Spinal cord (tissue), 10 donors: ENCODE data around the gene ANKRD45. TPM values are rescaled to one million over a fixed set of nuclear protein-coding genes. Genes with fewer than 3 reads are reported as not detected.
"Not testable (repeated sequence)": the region's sequence is repeated elsewhere in the genome, so short reads cannot be mapped to it uniquely, and the experiment has no call there.

ENCODE experiments used
- DNase-seq, 6 donors: peaks; one replicate each; pipeline versions ENCODE4 v3.0.0 to v3.0.0-alpha.2; 2013 to 2015; ENCODE audit warnings: low spot score in 6 of 6, low read depth in 4 of 6
- H3K27ac ChIP-seq: one replicate; pipeline ENCODE4 v1.5.1; 2013; ENCODE audit warnings: low read depth, low read length, control low read depth
- H3K27me3 ChIP-seq: one replicate; pipeline ENCODE4 v1.6.1; 2013; ENCODE audit warnings: low read length; ENCODE audit not compliant: control insufficient read depth, insufficient read depth
- H3K36me3 ChIP-seq: one replicate; pipeline ENCODE4 v1.6.1; 2013; ENCODE audit warnings: low read length; ENCODE audit not compliant: control insufficient read depth, insufficient read depth
- H3K4me1 ChIP-seq: one replicate; pipeline ENCODE4 v1.6.1; 2013; ENCODE audit warnings: low read length; ENCODE audit not compliant: control insufficient read depth, insufficient read depth
- H3K4me3 ChIP-seq: one replicate; pipeline ENCODE4 v1.5.1; 2013; ENCODE audit warnings: low read depth, low read length, control low read depth
- H3K9me3 ChIP-seq: one replicate; pipeline ENCODE4 v1.6.1; 2013; ENCODE audit warnings: low read length; ENCODE audit not compliant: control insufficient read depth, insufficient read depth
- WGBS: methylation state at CpG from one replicate; pipeline ENCODE4 v1.1.5; 2013; ENCODE audit warnings: missing lambda C conversion rate; ENCODE audit not compliant: insufficient coverage; 5-methylcytosine and 5-hydroxymethylcytosine counted together
- polyA plus RNA-seq, 2 donors: library from polyadenylated mRNA; unstranded; fragments of 120-200 nt; gene quantifications; one replicate each; pipeline ENCODE4 v1.2.1, GENCODE V29; 2013; ENCODE audit not compliant: insufficient read length in 2 of 2
- total RNA-seq, 2 donors: library from RNA; depleted of rRNA in 1 of 2; stranded (reverse); fragments of 120-200 nt in 1 of 2; fragments of >200 nt in 1 of 2; gene quantifications; one replicate each; pipeline versions ENCODE4 v1.2.3 to v1.2.4, GENCODE V29; 2013 to 2014
- donor health status: healthy.

ANKRD45 gene
- total and polyA plus RNA-seq, 4 donors = 8.8 to 15.4 (median 9.7) TPM

GRCh38 chr1:173581383-173582079 is 88.1 kb downstream of the ANKRD45 start:
- no peaks in the 10 kb centered on the region for H3K9me3 ChIP-seq
- no peaks in the 10 kb centered on the region for H3K36me3 ChIP-seq
- H3K27ac ChIP-seq = no peak overlapping the region
- WGBS = no CpG with 5 or more reads among the region's 1 CpG
- DNase-seq = no peak
- no peaks in the 10 kb centered on the region for H3K27me3 ChIP-seq
- H3K4me1 ChIP-seq = no peaks in the 10 kb centered on the region
- H3K4me3 ChIP-seq = no peak overlapping the region

DNA sequence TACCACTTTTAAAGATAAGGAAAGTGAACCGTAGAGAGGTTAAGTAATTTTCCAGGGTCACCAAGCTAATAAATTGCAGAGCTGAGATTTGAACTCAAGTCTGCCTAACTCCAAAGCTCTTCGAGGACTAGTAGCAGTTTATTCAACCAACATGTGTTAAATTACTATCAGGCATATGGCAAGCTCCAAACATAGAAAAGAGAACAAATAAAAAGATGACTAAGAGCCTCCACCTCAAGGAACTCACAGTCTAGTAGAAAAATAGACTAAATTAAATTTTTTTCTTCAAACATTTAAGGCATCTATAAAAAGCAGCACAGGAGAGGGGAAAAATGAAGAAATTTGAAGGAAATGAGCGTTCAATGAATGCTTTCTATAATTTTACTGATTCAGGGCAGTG is 89.0 kb downstream of the ANKRD45 start:
- no peaks in the 10 kb centered on the region for H3K4me1 ChIP-seq
- WGBS = no CpG with 5 or more reads among the region's 3 CpGs
- no peaks in the 10 kb centered on the region for H3K36me3 ChIP-seq
- no peaks in the 10 kb centered on the region for H3K9me3 ChIP-seq
- H3K4me3 ChIP-seq = no peak overlapping the region
- no peak overlapping the region for H3K27ac ChIP-seq
- DNase-seq = no peak
- H3K27me3 ChIP-seq = no peaks in the 10 kb centered on the region

DNA sequence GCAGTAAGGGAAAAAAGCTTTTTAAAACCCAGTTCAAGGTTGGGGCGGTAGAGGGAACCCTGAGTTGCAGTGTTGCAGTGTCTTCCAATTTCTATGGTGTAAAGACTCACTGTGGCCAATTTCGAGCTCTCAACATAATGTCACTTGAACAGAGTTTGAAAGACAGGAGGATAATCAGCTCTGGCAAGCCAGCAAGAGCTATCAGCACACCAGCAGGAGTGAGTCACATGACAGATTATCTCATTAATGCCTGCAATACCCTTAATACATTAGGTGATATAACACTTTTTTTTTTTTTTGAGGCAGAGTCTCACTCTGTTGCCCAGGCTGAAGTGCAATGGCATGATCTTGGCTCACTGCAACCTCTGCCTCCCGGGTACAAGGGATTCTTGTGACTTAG is 89.6 kb downstream of the ANKRD45 start:
- H3K4me3 ChIP-seq = no peak overlapping the region
- H3K36me3 ChIP-seq = no peaks in the 10 kb centered on the region
- H3K4me1 ChIP-seq = no peaks in the 10 kb centered on the region
- no peak for DNase-seq
- WGBS = 100% methylated on average over 2 of the region's 3 CpGs
- no peak overlapping the region for H3K27ac ChIP-seq
- no peaks in the 10 kb centered on the region for H3K27me3 ChIP-seq
- H3K9me3 ChIP-seq = no peaks in the 10 kb centered on the region

DNA sequence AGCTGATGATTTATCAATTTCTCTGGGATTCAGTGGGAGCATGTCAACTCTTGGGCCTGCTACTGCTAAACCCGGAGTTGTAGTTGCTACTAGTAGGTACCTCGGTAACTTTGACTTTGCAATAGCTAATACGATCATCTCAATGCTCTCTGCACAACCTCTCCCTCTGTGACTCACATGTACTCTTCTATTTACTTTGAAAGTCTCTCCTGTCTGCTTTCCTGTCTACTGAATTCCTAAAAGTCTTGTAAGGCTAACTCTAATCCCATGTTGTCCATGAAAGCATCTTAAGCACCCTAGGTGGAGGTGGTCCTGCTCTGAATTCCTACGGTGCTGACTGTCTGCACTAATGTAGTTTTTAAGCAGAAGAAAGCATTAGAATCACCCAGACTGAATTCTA is 96.1 kb downstream of the ANKRD45 start:
- no peak for DNase-seq
- H3K27me3 ChIP-seq = no peaks in the 10 kb centered on the region
- WGBS = 95% methylated on average over 4 of the region's 4 CpGs

GRCh38 chr1:173572201-173572873 is 97.3 kb downstream of the ANKRD45 start:
- Histone ChIP-seq H3K27me3 (no peaks in the 10 kb centered on the region), H3K9me3 (no peaks in the 10 kb centered on the region), H3K36me3 (no peaks in the 10 kb centered on the region), H3K4me1 (no peaks in the 10 kb centered on the region), H3K27ac (no peak overlapping the region), H3K4me3 (no peak overlapping the region)
- WGBS = no CpG with 5 or more reads among the region's 3 CpGs
- no peak for DNase-seq

More for the DNA sequence above, 96.1 kb downstream of the ANKRD45 start:
- Histone ChIP-seq H3K27ac (no peak overlapping the region), H3K4me3 (no peak overlapping the region), H3K9me3 (no peaks in the 10 kb centered on the region), H3K4me1 (no peaks in the 10 kb centered on the region), H3K36me3 (no peaks in the 10 kb centered on the region)

DNA sequence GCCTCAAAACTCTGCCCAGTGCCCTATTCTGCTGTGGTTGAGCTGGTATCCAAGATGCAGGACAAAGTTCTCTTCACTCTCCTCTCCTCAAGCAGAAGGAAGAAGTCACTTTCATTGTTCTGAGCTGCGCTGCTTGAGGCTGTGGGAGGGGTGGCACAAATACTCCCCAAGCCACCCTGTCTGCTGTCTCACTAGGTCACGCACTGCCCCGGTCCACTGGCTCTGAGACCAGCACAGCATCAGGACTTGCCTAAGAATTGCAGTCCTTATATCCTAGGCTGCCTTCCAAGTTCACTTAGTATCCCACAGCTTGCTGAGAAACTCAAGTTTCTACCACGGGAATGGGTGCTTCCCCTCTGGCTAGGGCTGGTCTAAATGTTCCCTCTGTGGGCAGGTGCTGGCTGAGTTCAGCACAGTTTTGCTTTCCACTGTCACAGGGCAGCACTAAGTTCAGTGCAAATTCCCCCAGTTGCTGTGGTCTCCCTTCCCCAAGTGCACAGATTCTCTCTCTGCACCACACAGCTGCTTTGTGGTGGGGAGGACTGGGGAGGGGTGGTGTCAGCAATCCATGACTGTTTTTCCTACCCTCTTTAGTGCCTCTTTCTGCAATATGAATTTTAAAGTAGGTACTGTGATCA is 99.2 kb downstream of the ANKRD45 start:
- no peak overlapping the region for H3K27ac ChIP-seq
- 75% methylated on average over 3 of the region's 4 CpGs for whole genome bisulfite sequencing

GRCh38 chr1:173568483-173568882 is 101.2 kb downstream of the ANKRD45 start:
- no CpG with 5 or more reads among the region's 1 CpG for WGBS
- no peaks in the 10 kb centered on the region for H3K36me3 ChIP-seq

More for the DNA sequence above, 99.2 kb downstream of the ANKRD45 start:
- H3K9me3 ChIP-seq = peaks cover 3% of the 10 kb centered on the region
- no peak for DNase-seq
- no peaks in the 10 kb centered on the region for H3K4me1 ChIP-seq
- no peak overlapping the region for H3K4me3 ChIP-seq
- H3K36me3 ChIP-seq = no peaks in the 10 kb centered on the region
- no peaks in the 10 kb centered on the region for H3K27me3 ChIP-seq

DNA sequence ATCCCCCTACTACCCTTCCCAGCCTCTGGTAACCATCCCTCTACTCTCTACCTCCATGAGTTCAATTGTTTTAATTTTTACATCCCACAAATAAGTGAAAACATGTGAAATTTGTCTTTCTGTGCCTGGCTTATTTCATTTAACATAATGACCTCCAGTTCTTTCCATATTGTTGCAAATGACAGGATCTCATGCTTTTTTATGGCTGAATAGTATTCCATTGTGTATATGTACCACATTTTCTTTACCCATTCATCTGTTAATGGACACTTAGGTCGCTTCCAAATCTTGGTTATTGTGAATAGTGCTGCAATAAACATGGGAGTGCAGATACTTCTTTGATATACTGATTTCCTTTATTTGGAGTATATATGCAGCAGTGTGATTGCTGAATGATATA is 105.8 kb downstream of the ANKRD45 start:
- not testable (repeated sequence) for H3K4me1 ChIP-seq, DNase-seq, H3K27me3 ChIP-seq, H3K27ac ChIP-seq, H3K4me3 ChIP-seq, H3K9me3 ChIP-seq, H3K36me3 ChIP-seq
- no CpG with 5 or more reads among the region's 1 CpG for WGBS

More at GRCh38 chr1:173568483-173568882, 101.2 kb downstream of the ANKRD45 start:
- Histone ChIP-seq H3K9me3 (peaks cover 3% of the 10 kb centered on the region), H3K4me1 (no peaks in the 10 kb centered on the region), H3K4me3 (no peak overlapping the region), H3K27ac (no peak overlapping the region), H3K27me3 (no peaks in the 10 kb centered on the region)
- no peak for DNase-seq

DNA sequence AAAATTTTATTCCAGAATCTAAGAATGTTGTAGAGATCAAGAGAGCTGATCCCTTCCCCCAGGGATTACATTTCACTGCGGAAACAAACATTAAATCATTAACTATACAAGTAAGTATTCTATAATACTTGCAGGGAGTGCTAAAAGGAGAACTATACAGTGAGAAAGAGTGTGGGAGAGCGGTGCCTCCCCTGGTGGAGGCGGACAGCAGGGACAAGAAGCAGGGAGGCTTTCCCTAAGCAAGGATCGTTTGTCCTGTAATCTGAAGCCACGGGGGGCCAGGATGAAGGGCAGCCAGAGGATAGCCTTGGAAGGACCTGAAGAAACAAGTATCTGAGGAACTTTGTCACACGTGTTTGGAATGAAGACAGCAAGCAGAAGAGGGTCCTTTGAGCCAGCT is 106.8 kb downstream of the ANKRD45 start:
- H3K4me1 ChIP-seq = no peaks in the 10 kb centered on the region
- no peak overlapping the region for H3K4me3 ChIP-seq
- DNase-seq = no peak
- WGBS = 65% methylated on average over 5 of the region's 6 CpGs
- no peak overlapping the region for H3K27ac ChIP-seq
- no peaks in the 10 kb centered on the region for H3K27me3 ChIP-seq
- no peaks in the 10 kb centered on the region for H3K36me3 ChIP-seq
- H3K9me3 ChIP-seq = peaks cover 3% of the 10 kb centered on the region
